Heart left ventricle (tissue), 16 donors: Measurements from ENCODE around the gene PDIA6. TPM values are rescaled to one million over a fixed set of nuclear protein-coding genes. Genes with fewer than 3 reads are reported as not detected.

ENCODE experiments used
- ATAC-seq, 4 donors: fragments of 200-7000 bp; cut with Tn5 transposase; one replicate each; pipeline ENCODE4 v1.9.1; 2020 to 2022; ENCODE audit warnings: moderate library complexity in 4 of 4, mild to moderate bottlenecking in 3 of 4, moderate number of reproducible peaks in 1 of 4
- DNase-seq, 5 donors: peaks; one replicate each; pipeline ENCODE4 v3.0.0-alpha.2; 2020
- H3K27ac ChIP-seq, 12 donors: fragments of 200-600 bp; sonication (generic) in 4 of 12; one replicate each; pipeline versions ENCODE4 v1.5.0 to v1.8.0; 2016 to 2022; ENCODE audit warnings: mild to moderate bottlenecking in 2 of 12
- H3K27me3 ChIP-seq, 9 donors: fragments of 200-600 bp; sonication (generic) in 2 of 9; one replicate each; pipeline versions ENCODE4 v1.5.1 to v1.8.0; 2016 to 2022; ENCODE audit warnings: mild to moderate bottlenecking in 3 of 9
- H3K36me3 ChIP-seq, 9 donors: fragments of 200-600 bp; sonication (generic) in 2 of 9; one replicate each; pipeline versions ENCODE4 v1.5.0 to v1.8.0; 2018 to 2022; ENCODE audit warnings: mild to moderate bottlenecking in 2 of 9
- H3K4me1 ChIP-seq, 12 donors: fragments of 200-600 bp; sonication (generic) in 4 of 12; one replicate each; pipeline versions ENCODE4 v1.5.0 to v1.8.0; 2016 to 2022; ENCODE audit warnings: mild to moderate bottlenecking in 3 of 12
- H3K4me3 ChIP-seq, 12 donors: fragments of 200-600 bp; sonication (generic) in 4 of 12; one replicate each; pipeline versions ENCODE4 v1.5.0 to v1.8.0; 2017 to 2022; ENCODE audit warnings: mild to moderate bottlenecking in 9 of 12, moderate library complexity in 4 of 12
- H3K9me3 ChIP-seq, 12 donors: fragments of 200-600 bp; sonication (generic) in 4 of 12; one replicate each; pipeline versions ENCODE4 v1.5.0 to v1.8.0; 2016 to 2022; ENCODE audit warnings: mild to moderate bottlenecking in 1 of 12
- POLR2A ChIP-seq, 2 donors: fragments of 450-650 bp; IDR thresholded peaks; one replicate each; pipeline ENCODE4 v1.6.1; 2017; ENCODE audit warnings: antibody characterized with exemption in 2 of 2, mild to moderate bottlenecking in 2 of 2, moderate library complexity in 2 of 2
- WGBS, 4 donors: extraction: QIAGEN DNeasy Blood & Tissue Kit in 2 of 4; methylation state at CpG; one replicate each; pipeline versions ENCODE4 v1.1.5 to v1.1.7; 2013 to 2018; 5-methylcytosine and 5-hydroxymethylcytosine counted together
- intact Hi-C, 10 donors: fragments of 100-400 bp; cut with DNase I; formaldehyde crosslinking; loops; one replicate each; pipeline versions ENCODE4 v1.11.1 to v1.14.2; 2022
- polyA plus RNA-seq, 2 donors: library from polyadenylated mRNA; stranded (reverse); fragments of 200-250 nt; gene quantifications; one replicate each; pipeline ENCODE4 v1.2.3, GENCODE V29; 2013
- total RNA-seq, 9 donors: library from RNA; depleted of rRNA in 2 of 9; stranded (reverse); fragments of >200 nt in 2 of 9; fragmentation: NEBNext Ultra II Directional in 3 of 9; extraction: Animal tissue kit (Norgen Biotek cat#: 25700) in 3 of 9; gene quantifications; one replicate each; pipeline versions ENCODE4 v1.1.0 to v1.2.4, GENCODE V29; 2016 to 2023
- TF ChIP-seq, protein P1 (sequence below), 12 donors: fragments of 200-600 bp; sonication (generic) in 4 of 12; IDR thresholded peaks; one replicate each; pipeline versions ENCODE4 v1.5.0 to v1.8.0; 2018 to 2022; ENCODE audit warnings: antibody characterized with exemption in 12 of 12, mild to moderate bottlenecking in 5 of 12
- donor health status: ischemic (EF 13 %, LVEDD 7.1; RV severe dilation, severe dysfunction).
- donor health status: healthy with polysubstance abuse.
- donor health status: DM: no; HTN: yes; CAD: no.
- donor health status: DM: no; HTN: no; CAD: no.
- donor health status: ischemic (EF 25% LVEDD 6.9; RV normal size, moderate dysfunction).
- donor health status: ischemic (EF 25% LVEDD 5.7; RV mildly dilated, moderate dysfunction).
- donor health status: healthy.
- donor health status: DM: yes; HTN: yes; CAD: no.
- donor health status: ischemic (EF 35%, LVEDD 5.7; RV mildly dilated, moderate dysfunction).
- donor health status: nonischemic (EF 11% LVEDD 7.7; RV severe dilation, severe dysfunction).
- donor health status: DM: yes; HTN: yes; CAD: no.
- donor health status: PGD.
- donor health status: ischemic (EF 29% LVEDD 5.4; RV normal size, mild dysfunction).
- donor health status: nonischemic (EF 23%, LVEDD 6.1; RV moderate dilation, normal function).

The PDIA6 gene
- total and polyA plus RNA-seq, 11 donors = 32.0 to 402 (median 110) TPM

GRCh38 chr2:10738192-10738591, 74.4 kb downstream of the PDIA6 start:
- Histone ChIP-seq H3K4me1 (no peaks in the 10 kb centered on the region), H3K4me3 (no peak overlapping the region), H3K9me3 (no peaks in the 10 kb centered on the region), H3K27me3 (no peaks in the 10 kb centered on the region), H3K27ac (no peak overlapping the region), H3K36me3 (no peaks in the 10 kb centered on the region)
- WGBS, 4 donors = 73 to 83% (median 80%) methylated on average over 5 to 6 of the region's 6 CpGs
- ATAC-seq = no peak
- DNase-seq = peak in 1 of 5 donors; percentile 20
- TF ChIP-seq POLR2A (IDR thresholded peaks at IDR 0.05) = no peak
- TF ChIP-seq, protein P1, sequence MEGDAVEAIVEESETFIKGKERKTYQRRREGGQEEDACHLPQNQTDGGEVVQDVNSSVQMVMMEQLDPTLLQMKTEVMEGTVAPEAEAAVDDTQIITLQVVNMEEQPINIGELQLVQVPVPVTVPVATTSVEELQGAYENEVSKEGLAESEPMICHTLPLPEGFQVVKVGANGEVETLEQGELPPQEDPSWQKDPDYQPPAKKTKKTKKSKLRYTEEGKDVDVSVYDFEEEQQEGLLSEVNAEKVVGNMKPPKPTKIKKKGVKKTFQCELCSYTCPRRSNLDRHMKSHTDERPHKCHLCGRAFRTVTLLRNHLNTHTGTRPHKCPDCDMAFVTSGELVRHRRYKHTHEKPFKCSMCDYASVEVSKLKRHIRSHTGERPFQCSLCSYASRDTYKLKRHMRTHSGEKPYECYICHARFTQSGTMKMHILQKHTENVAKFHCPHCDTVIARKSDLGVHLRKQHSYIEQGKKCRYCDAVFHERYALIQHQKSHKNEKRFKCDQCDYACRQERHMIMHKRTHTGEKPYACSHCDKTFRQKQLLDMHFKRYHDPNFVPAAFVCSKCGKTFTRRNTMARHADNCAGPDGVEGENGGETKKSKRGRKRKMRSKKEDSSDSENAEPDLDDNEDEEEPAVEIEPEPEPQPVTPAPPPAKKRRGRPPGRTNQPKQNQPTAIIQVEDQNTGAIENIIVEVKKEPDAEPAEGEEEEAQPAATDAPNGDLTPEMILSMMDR (IDR thresholded peaks at IDR 0.05) = no peak
- intact Hi-C loops = no loop called here

- no peak overlapping the region for H3K27ac ChIP-seq
- intact Hi-C loops = no loop called here
- no peak for TF ChIP-seq POLR2A (IDR thresholded peaks at IDR 0.05)
- no peaks in the 10 kb centered on the region for H3K36me3 ChIP-seq
- no peak overlapping the region for H3K4me3 ChIP-seq
- no peak for ATAC-seq
- no peaks in the 10 kb centered on the region for H3K4me1 ChIP-seq
- 83 to 90% (median 87%) methylated on average over 5 of the region's 5 CpGs for WGBS, 4 donors
- H3K9me3 ChIP-seq = no peaks in the 10 kb centered on the region
- DNase-seq = no peak
- no peaks in the 10 kb centered on the region for H3K27me3 ChIP-seq
These were observed 78.6 kb downstream of the PDIA6 start for GRCh38 chr2:10733980-10734379.

- no peaks in the 10 kb centered on the region for H3K27me3 ChIP-seq
- no peak overlapping the region for H3K4me3 ChIP-seq
- no peaks in the 10 kb centered on the region for H3K9me3 ChIP-seq
- no peaks in the 10 kb centered on the region for H3K4me1 ChIP-seq
- TF ChIP-seq, protein P1 (IDR thresholded peaks at IDR 0.05) = no peak
- TF ChIP-seq POLR2A (IDR thresholded peaks at IDR 0.05) = no peak
- ATAC-seq (no peak), DNase-seq (no peak)
- no peaks in the 10 kb centered on the region for H3K36me3 ChIP-seq
- H3K27ac ChIP-seq = no peak overlapping the region
- 33 to 58% (median 40%) methylated on average over 6 of the region's 6 CpGs for WGBS, 4 donors
- intact Hi-C loops = no loop called here
These were observed 79.0 kb downstream of the PDIA6 start for GRCh38 chr2:10733566-10733925.

Other genes starting within 250 kb of the PDIA6 start
- 10 to 100 TPM; 15.3 to 21.3 (median 18.3) TPM for gene NOL10, start 122.8 kb downstream of the PDIA6 start, total RNA-seq
- 10 to 100 TPM in 1 of 2 donors, 1 to 10 TPM in 1; 8.2 to 17.5 TPM for gene NOL10, start 122.8 kb downstream of the PDIA6 start, polyA plus RNA-seq
- 1 to 10 TPM in 1 of 9 donors, under 1 TPM in 7, not detected in 1; 0.32 to 2.1 (median 0.48) TPM for gene ATP6V1C2, start 91.2 kb downstream of the PDIA6 start, total RNA-seq
- under 1 TPM; 0.47 to 0.50 TPM for gene ATP6V1C2, start 91.2 kb downstream of the PDIA6 start, polyA plus RNA-seq
- under 1 TPM in 4 of 9 donors, not detected in 5; 0.20 to 0.36 (median 0.28) TPM for gene KCNF1, start 99.1 kb upstream of the PDIA6 start, total RNA-seq
- under 1 TPM; 0.22 to 0.23 TPM for gene KCNF1, start 99.1 kb upstream of the PDIA6 start, polyA plus RNA-seq